Panc1 (cell line): Measurements from ENCODE around the gene PFN3. TPM values are rescaled to one million over a fixed set of nuclear protein-coding genes. Genes with fewer than 3 reads are reported as not detected.

ENCODE experiments used
- ATAC-seq: fragments of 200-7000 bp; cut with Tn5 transposase; 2 replicates; pipeline ENCODE4 v1.9.1; 2020; ENCODE audit warnings: mild to moderate bottlenecking, moderate library complexity
- BruUV-seq: library from RNA; stranded (reverse); fragments of 400-500 nt; replicated peaks from 2 replicates; lab custom pipeline; 2021; lab: Mats Ljungman, UMichigan
- CTCF ChIA-PET: fragments of 300-600 bp; sonication (Branson Sonifier 250); formaldehyde crosslinking; loops from one replicate; lab custom pipeline; 2022; ENCODE audit warnings: antibody characterized with exemption; lab: Charles Lee
- POLR2A ChIA-PET: fragments of 300-600 bp; sonication (Branson Sonifier 250); formaldehyde crosslinking; loops from one replicate; lab custom pipeline; 2022; ENCODE audit warnings: antibody characterized with exemption; lab: Charles Lee
- DNase-seq: peaks from one replicate; pipeline ENCODE4 v3.0.0-alpha.2; 2010; ENCODE audit warnings: low read depth, low spot score
- H3K27ac ChIP-seq: 2 replicates; pipeline ENCODE4 v1.5.1; 2011; ENCODE audit warnings: mild to moderate bottlenecking, low read length, inconsistent platforms
- H3K27me3 ChIP-seq: fragments of 200-500 bp; sonication (Bioruptor generic); 2 replicates; pipeline ENCODE4 v1.6.0; 2014; ENCODE audit warnings: low read length, inconsistent platforms; ENCODE audit not compliant: control insufficient read depth, insufficient read depth
- H3K36me3 ChIP-seq: fragments of 200-500 bp; sonication (Bioruptor generic); 2 replicates; pipeline ENCODE4 v1.5.1; 2014; ENCODE audit warnings: inconsistent platforms, mild to moderate bottlenecking, low read length, moderate library complexity; ENCODE audit not compliant: control insufficient read depth, insufficient read depth
- H3K4me1 ChIP-seq: 2 replicates; pipeline ENCODE4 v1.5.1; 2011; ENCODE audit warnings: inconsistent platforms, mild to moderate bottlenecking, low read length, moderate library complexity; ENCODE audit not compliant: control insufficient read depth, insufficient read depth
- H3K4me3 ChIP-seq, 2 experiments: 2 replicates each; pipeline ENCODE4 v1.5.1; 2011 to 2012; ENCODE audit warnings: low read depth in 2 of 2, low read length in 2 of 2, mild to moderate bottlenecking in 2 of 2, inconsistent platforms in 1 of 2, moderate library complexity in 1 of 2
- H3K9me3 ChIP-seq: fragments of 200-500 bp; sonication (Bioruptor generic); 2 replicates; pipeline ENCODE4 v1.5.1; 2014; ENCODE audit warnings: low read depth, mild to moderate bottlenecking, inconsistent platforms, low read length, moderate library complexity; ENCODE audit not compliant: control insufficient read depth, insufficient read depth
- CTCF ChIP-seq: fragments of 450-650 bp; IDR thresholded peaks from 2 replicates; pipeline ENCODE4 v1.5.1; 2017; ENCODE audit warnings: mild to moderate bottlenecking
- POLR2AphosphoS5 ChIP-seq: IDR thresholded peaks from 2 replicates; pipeline ENCODE4 v1.6.1; 2012; ENCODE audit warnings: mild to moderate bottlenecking, low read depth, low read length, moderate library complexity
- REST ChIP-seq, 2 experiments: IDR thresholded peaks; 2 replicates each; pipeline ENCODE4 v1.6.1; 2011 to 2012; ENCODE audit warnings: low read depth in 2 of 2, control low read depth in 1 of 2, low read length in 1 of 2, mild to moderate bottlenecking in 1 of 2, moderate library complexity in 1 of 2; ENCODE audit not compliant: insufficient read depth in 1 of 2
- SIN3A ChIP-seq: IDR thresholded peaks from 2 replicates; pipeline ENCODE4 v1.6.1; 2012; ENCODE audit warnings: low read depth, mild to moderate bottlenecking, low read length, moderate library complexity, borderline replicate concordance; ENCODE audit not compliant: insufficient read depth
- TCF7L2 ChIP-seq: IDR thresholded peaks from 2 replicates; pipeline ENCODE4 v1.6.1; 2011; ENCODE audit warnings: mild to moderate bottlenecking, low read depth, low read length, inconsistent platforms
- in situ Hi-C: cut with HindIII; loops from 2 replicates; pipeline ENCODE4 v1.10.0; 2016; ENCODE audit warnings: low sequenced_read_pairs, low pct_unique_long_range_greater_than_20kb
- intact Hi-C: fragments of 100-400 bp; cut with micrococcal nuclease; formaldehyde crosslinking; loops from one replicate; pipeline ENCODE4 v1.10.0; 2022; ENCODE audit not compliant: unreplicated experiment
- total RNA-seq: library from RNA; stranded (reverse); gene quantifications from one replicate; pipeline ENCODE4 v1.2.1, GENCODE V29; 2021; ENCODE audit not compliant: unreplicated experiment

PFN3 gene
- total RNA-seq, 1 experiment from 2014 or later = not detected

GRCh38 chr5:177372910-177373309, 27.6 kb downstream of the PFN3 start:
- intact Hi-C loops = no loop called here
- Histone ChIP-seq H3K4me3 (no peak overlapping the region), H3K9me3 (no peaks in the 10 kb centered on the region), H3K4me1 (no peaks in the 10 kb centered on the region), H3K27ac (no peak overlapping the region), H3K36me3 (no peaks in the 10 kb centered on the region; the same call in 1 of the 2 replicates), H3K27me3 (no peaks in the 10 kb centered on the region)
- CTCF ChIA-PET = interaction anchor here (1.2 kb wide), 1 partner anchor 10 kb away, joined by 5 read pairs; no protein-coding TSS in a partner anchor
- TF ChIP-seq SIN3A (no peak), REST (IDR thresholded peaks at IDR 0.05; ENCODE audit: insufficient read depth in 1 of 2, low read depth in 2 of 2, low read length in 1 of 2) (no peak), POLR2AphosphoS5 (no peak), TCF7L2 (no peak), CTCF (no peak)
- in situ Hi-C loops = no loop called here
- no peak for ATAC-seq
- DNase-seq = no peak
- BruUV-seq = no TSS peak
- POLR2A ChIA-PET = no interaction called here

- ChIA-PET POLR2A (no interaction called here), CTCF (interaction anchor here (0.6 to 1.2 kb wide), 3 partner anchors 11 to 30 kb away, joined by 3 to 8 read pairs (median 5); no protein-coding TSS in a partner anchor)
- Histone ChIP-seq H3K36me3 (no peaks in the 10 kb centered on the region; the same call in 1 of the 2 replicates), H3K4me3 (no peak overlapping the region), H3K9me3 (no peaks in the 10 kb centered on the region), H3K4me1 (peaks cover 4% of the 10 kb centered on the region; the same call in 1 of the 2 replicates), H3K27ac (no peak overlapping the region), H3K27me3 (no peaks in the 10 kb centered on the region)
- DNase-seq = no peak
- in situ Hi-C loops = no loop called here
- no peak for TF ChIP-seq TCF7L2
- intact Hi-C loops = no loop called here
- no TSS peak for BruUV-seq
- ATAC-seq = no peak
These were observed 28.2 kb downstream of the PFN3 start for GRCh38 chr5:177372034-177372896.
